ENCODE data around the gene LONP2. TPM values are rescaled to one million over a fixed set of nuclear protein-coding genes. Genes with fewer than 3 reads are reported as not detected.

Gene LONP2, protein sequence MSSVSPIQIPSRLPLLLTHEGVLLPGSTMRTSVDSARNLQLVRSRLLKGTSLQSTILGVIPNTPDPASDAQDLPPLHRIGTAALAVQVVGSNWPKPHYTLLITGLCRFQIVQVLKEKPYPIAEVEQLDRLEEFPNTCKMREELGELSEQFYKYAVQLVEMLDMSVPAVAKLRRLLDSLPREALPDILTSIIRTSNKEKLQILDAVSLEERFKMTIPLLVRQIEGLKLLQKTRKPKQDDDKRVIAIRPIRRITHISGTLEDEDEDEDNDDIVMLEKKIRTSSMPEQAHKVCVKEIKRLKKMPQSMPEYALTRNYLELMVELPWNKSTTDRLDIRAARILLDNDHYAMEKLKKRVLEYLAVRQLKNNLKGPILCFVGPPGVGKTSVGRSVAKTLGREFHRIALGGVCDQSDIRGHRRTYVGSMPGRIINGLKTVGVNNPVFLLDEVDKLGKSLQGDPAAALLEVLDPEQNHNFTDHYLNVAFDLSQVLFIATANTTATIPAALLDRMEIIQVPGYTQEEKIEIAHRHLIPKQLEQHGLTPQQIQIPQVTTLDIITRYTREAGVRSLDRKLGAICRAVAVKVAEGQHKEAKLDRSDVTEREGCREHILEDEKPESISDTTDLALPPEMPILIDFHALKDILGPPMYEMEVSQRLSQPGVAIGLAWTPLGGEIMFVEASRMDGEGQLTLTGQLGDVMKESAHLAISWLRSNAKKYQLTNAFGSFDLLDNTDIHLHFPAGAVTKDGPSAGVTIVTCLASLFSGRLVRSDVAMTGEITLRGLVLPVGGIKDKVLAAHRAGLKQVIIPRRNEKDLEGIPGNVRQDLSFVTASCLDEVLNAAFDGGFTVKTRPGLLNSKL
- total RNA-seq = 10 to 100 TPM; 48.6 to 87.8 (median 61.7) TPM
- total RNA-seq (2013) = 74.6 TPM

DNA sequence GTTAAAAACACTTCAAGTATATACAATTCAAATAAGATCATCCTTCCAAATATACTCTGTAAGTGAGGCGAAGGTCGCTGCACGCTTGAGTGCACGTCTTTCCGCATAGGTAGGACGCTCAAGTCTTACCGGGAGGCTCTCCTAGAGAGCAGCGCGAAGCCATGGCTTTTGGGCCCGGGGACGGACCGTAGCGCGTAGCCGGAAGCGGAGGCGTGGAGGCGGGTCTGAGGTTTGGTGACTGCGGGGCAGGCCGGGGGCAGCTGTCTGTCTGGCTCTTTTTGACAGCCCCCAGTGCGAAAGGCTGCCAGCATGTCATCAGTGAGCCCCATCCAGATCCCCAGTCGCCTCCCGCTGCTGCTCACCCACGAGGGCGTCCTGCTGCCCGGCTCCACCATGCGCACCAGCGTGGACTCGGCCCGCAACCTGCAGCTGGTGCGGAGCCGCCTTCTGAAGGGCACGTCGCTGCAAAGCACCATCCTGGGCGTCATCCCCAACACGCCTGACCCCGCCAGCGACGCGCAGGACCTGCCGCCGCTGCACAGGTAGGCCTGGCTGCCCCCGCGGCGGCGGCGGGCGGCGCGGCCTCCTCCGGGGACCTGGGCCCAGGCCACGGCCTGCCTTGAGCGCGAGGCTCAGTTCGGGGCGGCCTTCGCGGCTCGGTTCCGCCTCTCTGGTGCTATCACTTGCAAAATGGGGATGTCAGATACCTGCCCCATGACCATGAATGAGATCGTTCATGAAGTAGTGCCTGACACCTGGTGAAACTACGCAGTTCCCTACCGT is at the start of gene LONP2:
Gene LONP2 (plus strand): TSS at position 221 of the 783 bp plus-strand sequence. CDS start 89 bp downstream, at position 310.
- Mint-ChIP-seq H3K27ac (peak within 1 kb of the TSS; percentile 80 to 87), H3K4me1 (peaks cover 28 to 31% of the 10 kb centered on the region in 2 donors), H3K9me3 (peaks cover 0 to 3% of the 10 kb centered on the region in 2 donors), H3K27me3 (ENCODE audit: low read depth in 2 of 2) (no peaks in the 10 kb centered on the region), H3K36me3 (no peaks in the 10 kb centered on the region), H3K4me3 (peak within 1 kb of the TSS; percentile 90)
- Histone ChIP-seq H3K4me3 (ENCODE audit: low read length) (peak within 1 kb of the TSS; percentile 73), H3K27ac (ENCODE audit: low read length) (peak within 1 kb of the TSS; percentile 82), H3K27me3 (ENCODE audit: control insufficient read depth, insufficient read depth, low read length) (no peaks in the 10 kb centered on the region), H3K36me3 (ENCODE audit: control insufficient read depth, insufficient read depth, low read length) (no peaks in the 10 kb centered on the region), H3K4me1 (ENCODE audit: control insufficient read depth, insufficient read depth, low read length) (peaks cover 22% of the 10 kb centered on the region), H3K9me3 (ENCODE audit: control insufficient read depth, insufficient read depth, low read length) (no peaks in the 10 kb centered on the region)
- WGBS (ENCODE audit: insufficient coverage) = under 1% methylated on average over 63 of the region's 63 CpGs
- TF ChIP-seq CTCF (IDR thresholded peaks at IDR 0.05) = no peak
- peak; percentile 91 to 93 for DNase-seq
- intact Hi-C loops (cut with micrococcal nuclease) = loop anchor here (5.0 kb wide), 1 partner anchor 368 kb away; the partner anchor contains the start of gene N4BP1
- ATAC-seq = peak; percentile 95 to 98 (median 97)

DNA sequence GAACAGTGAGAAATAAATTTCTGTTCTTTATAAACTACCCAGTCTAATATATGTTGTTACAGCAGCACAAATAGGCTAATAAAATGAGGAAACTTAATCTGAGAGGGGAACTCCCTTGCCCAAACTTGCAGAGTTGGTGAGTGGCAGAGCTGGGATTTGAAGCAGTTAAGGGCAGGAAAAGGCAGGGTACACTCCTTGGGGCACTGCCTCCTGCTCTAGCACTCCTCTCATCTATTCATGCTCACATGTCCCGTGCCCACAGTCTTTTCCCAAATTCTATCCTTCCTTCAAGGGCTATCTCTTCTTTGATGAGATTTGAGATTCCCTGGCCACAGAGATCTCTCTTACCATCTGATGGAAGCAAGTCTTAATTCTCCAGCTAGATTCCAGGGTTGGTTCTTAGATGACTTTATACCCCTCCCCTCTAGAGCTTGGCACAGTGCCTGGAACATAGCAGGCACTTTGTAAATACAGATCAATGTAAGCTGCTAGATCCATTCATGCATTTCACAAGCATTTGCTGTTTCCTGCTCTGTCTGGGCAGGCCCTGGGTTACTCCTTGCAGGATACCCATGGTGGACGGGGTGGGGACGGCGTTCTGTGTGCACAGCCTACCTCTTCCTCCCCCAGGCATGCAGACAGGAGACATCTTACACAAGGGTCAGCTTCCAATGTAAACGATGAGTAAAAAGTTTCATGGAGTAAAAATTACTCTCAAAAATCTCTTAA is 49.1 kb upstream of the LONP2 start:
- no peaks in the 10 kb centered on the region for H3K36me3 Mint-ChIP-seq
- no peaks in the 10 kb centered on the region for H3K9me3 Mint-ChIP-seq
- no peak overlapping the region for H3K27ac Mint-ChIP-seq
- no peak overlapping the region for H3K4me3 Mint-ChIP-seq
- intact Hi-C loops (cut with micrococcal nuclease) = no loop called here
- H3K9me3 ChIP-seq (ENCODE audit: control insufficient read depth, insufficient read depth, low read length) = no peaks in the 10 kb centered on the region
- no peaks in the 10 kb centered on the region for H3K4me1 Mint-ChIP-seq
- no peak for TF ChIP-seq CTCF (IDR thresholded peaks at IDR 0.05)
- no peaks in the 10 kb centered on the region for H3K4me1 ChIP-seq (ENCODE audit: control insufficient read depth, insufficient read depth, low read length)
- no peaks in the 10 kb centered on the region for H3K27me3 ChIP-seq (ENCODE audit: control insufficient read depth, insufficient read depth, low read length)
- H3K36me3 ChIP-seq (ENCODE audit: control insufficient read depth, insufficient read depth, low read length) = no peaks in the 10 kb centered on the region
- no peak overlapping the region for H3K4me3 ChIP-seq (ENCODE audit: low read length)
- DNase-seq = no peak
- H3K27ac ChIP-seq (ENCODE audit: low read length) = no peak overlapping the region
- 88% methylated on average over 4 of the region's 5 CpGs for WGBS (ENCODE audit: insufficient coverage)
- no peak for ATAC-seq
- H3K27me3 Mint-ChIP-seq (ENCODE audit: low read depth in 2 of 2) = peaks cover 10 to 20% of the 10 kb centered on the region in 2 donors

DNA sequence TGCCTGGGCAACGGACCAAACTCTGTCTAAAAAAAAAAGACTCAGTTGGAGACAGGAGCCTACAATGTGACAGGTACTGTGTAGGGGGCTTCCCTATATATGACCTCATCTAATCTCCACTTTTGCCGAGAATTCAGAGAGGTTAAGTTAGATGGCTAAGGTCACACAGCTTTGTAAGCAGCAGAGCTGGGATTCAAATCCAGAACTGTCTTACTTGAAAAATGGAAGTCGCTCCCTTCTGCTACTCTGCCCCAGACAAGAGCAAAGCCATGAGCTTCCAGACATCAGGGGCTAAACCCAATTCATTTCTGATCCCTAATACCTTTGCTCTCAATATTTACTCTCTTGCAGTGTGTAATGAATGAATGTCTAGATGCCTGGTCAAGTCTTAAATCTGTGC is 46.8 kb upstream of the LONP2 start:
- Mint-ChIP-seq H3K27ac (no peak overlapping the region), H3K4me1 (no peaks in the 10 kb centered on the region), H3K4me3 (no peak overlapping the region), H3K9me3 (no peaks in the 10 kb centered on the region), H3K27me3 (ENCODE audit: low read depth in 2 of 2) (peaks cover 9 to 20% of the 10 kb centered on the region in 2 donors), H3K36me3 (no peaks in the 10 kb centered on the region)
- Histone ChIP-seq H3K4me3 (ENCODE audit: low read length) (no peak overlapping the region), H3K27ac (ENCODE audit: low read length) (no peak overlapping the region), H3K9me3 (ENCODE audit: control insufficient read depth, insufficient read depth, low read length) (no peaks in the 10 kb centered on the region), H3K27me3 (ENCODE audit: control insufficient read depth, insufficient read depth, low read length) (no peaks in the 10 kb centered on the region), H3K4me1 (ENCODE audit: control insufficient read depth, insufficient read depth, low read length) (no peaks in the 10 kb centered on the region), H3K36me3 (ENCODE audit: control insufficient read depth, insufficient read depth, low read length) (no peaks in the 10 kb centered on the region)
- no peak for DNase-seq
- intact Hi-C loops (cut with micrococcal nuclease) = no loop called here
- 87% methylated on average over 3 of the region's 3 CpGs for WGBS (ENCODE audit: insufficient coverage)
- TF ChIP-seq CTCF (IDR thresholded peaks at IDR 0.05) = no peak
- no peak for ATAC-seq
